Cardiac muscle cell (in vitro differentiated cells and primary cell): ENCODE data around the gene MZT2A. TPM values are rescaled to one million over a fixed set of nuclear protein-coding genes. Genes with fewer than 3 reads are reported as not detected.
"Not testable (repeated sequence)": the region's sequence is repeated elsewhere in the genome, so short reads cannot be mapped to it uniquely, and the experiment has no call there.

Experiments used
- DNase-seq, 2 donors: peaks; one replicate each; pipeline versions ENCODE4 v3.0.0 to v3.0.0-alpha.2; 2010 to 2017; ENCODE audit warnings: low read depth in 1 of 2, low spot score in 1 of 2
- H3K27ac ChIP-seq: fragments of 200-600 bp; sonication (generic); 2 replicates; pipeline ENCODE4 v1.5.1; 2016
- H3K27me3 ChIP-seq: fragments of 200-600 bp; sonication (generic); 2 replicates; pipeline ENCODE4 v1.6.0; 2016; ENCODE audit warnings: control low read depth
- H3K36me3 ChIP-seq: fragments of 200-600 bp; sonication (generic); 2 replicates; pipeline ENCODE4 v1.5.1; 2016; ENCODE audit warnings: control low read depth
- H3K4me1 ChIP-seq: fragments of 200-600 bp; sonication (generic); 2 replicates; pipeline ENCODE4 v1.8.1; 2017; ENCODE audit warnings: low read depth, mild to moderate bottlenecking, mixed run types
- H3K4me3 ChIP-seq: fragments of 200-600 bp; sonication (generic); 2 replicates; pipeline ENCODE4 v1.5.1; 2016; ENCODE audit warnings: mild to moderate bottlenecking
- H3K9me3 ChIP-seq: fragments of 200-600 bp; sonication (generic); 2 replicates; pipeline ENCODE4 v1.5.1; 2017; ENCODE audit warnings: low read depth, mild to moderate bottlenecking, control low read depth
- polyA plus RNA-seq: library from polyadenylated mRNA; unstranded; fragments of >200 nt; fragmentation: Nextera tagmentation; extraction: Ambion mirVana; gene quantifications from 2 replicates; pipeline ENCODE4 v1.2.1, GENCODE V29; 2016
- total RNA-seq: library from RNA; depleted of rRNA; stranded (reverse); fragments of >200 nt; gene quantifications from 2 replicates; pipeline ENCODE4 v1.2.3, GENCODE V29; 2016
- TF ChIP-seq, protein P1 (sequence below): IDR thresholded peaks from 2 replicates; pipeline ENCODE4 v1.5.1; 2012; ENCODE audit warnings: low read depth, mild to moderate bottlenecking, low read length

The MZT2A gene
- total and polyA plus RNA-seq, 2 experiments from 2014 or later: 146 to 233 TPM

- Histone ChIP-seq H3K27me3 (no peaks in the 10 kb centered on the region), H3K9me3 (no peaks in the 10 kb centered on the region), H3K4me3 (no peak overlapping the region), H3K27ac (no peak overlapping the region), H3K4me1 (no peaks in the 10 kb centered on the region), H3K36me3 (no peaks in the 10 kb centered on the region)
- TF ChIP-seq, protein P1, sequence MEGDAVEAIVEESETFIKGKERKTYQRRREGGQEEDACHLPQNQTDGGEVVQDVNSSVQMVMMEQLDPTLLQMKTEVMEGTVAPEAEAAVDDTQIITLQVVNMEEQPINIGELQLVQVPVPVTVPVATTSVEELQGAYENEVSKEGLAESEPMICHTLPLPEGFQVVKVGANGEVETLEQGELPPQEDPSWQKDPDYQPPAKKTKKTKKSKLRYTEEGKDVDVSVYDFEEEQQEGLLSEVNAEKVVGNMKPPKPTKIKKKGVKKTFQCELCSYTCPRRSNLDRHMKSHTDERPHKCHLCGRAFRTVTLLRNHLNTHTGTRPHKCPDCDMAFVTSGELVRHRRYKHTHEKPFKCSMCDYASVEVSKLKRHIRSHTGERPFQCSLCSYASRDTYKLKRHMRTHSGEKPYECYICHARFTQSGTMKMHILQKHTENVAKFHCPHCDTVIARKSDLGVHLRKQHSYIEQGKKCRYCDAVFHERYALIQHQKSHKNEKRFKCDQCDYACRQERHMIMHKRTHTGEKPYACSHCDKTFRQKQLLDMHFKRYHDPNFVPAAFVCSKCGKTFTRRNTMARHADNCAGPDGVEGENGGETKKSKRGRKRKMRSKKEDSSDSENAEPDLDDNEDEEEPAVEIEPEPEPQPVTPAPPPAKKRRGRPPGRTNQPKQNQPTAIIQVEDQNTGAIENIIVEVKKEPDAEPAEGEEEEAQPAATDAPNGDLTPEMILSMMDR: no peak
- no peak for DNase-seq
Measured at GRCh38 chr2:131445896-131446295, 46.3 kb downstream of the MZT2A start.

GRCh38 chr2:131445515-131445797, 46.7 kb downstream of the MZT2A start:
- H3K27me3 ChIP-seq, H3K4me3 ChIP-seq, H3K4me1 ChIP-seq, H3K9me3 ChIP-seq, H3K36me3 ChIP-seq, DNase-seq, H3K27ac ChIP-seq: not testable (repeated sequence)

GRCh38 chr2:131444736-131445514, 47.3 kb downstream of the MZT2A start:
- not testable (repeated sequence) for H3K36me3 ChIP-seq, DNase-seq, H3K9me3 ChIP-seq

GRCh38 chr2:131440742-131441468, 51.3 kb downstream of the MZT2A start:
- not testable (repeated sequence) for H3K27ac ChIP-seq, H3K27me3 ChIP-seq, H3K36me3 ChIP-seq, H3K4me3 ChIP-seq, H3K4me1 ChIP-seq, DNase-seq, H3K9me3 ChIP-seq

More at GRCh38 chr2:131444736-131445514, 47.3 kb downstream of the MZT2A start:
- not testable (repeated sequence) for H3K4me3 ChIP-seq, H3K4me1 ChIP-seq, H3K27me3 ChIP-seq, H3K27ac ChIP-seq

Other genes starting within 250 kb of the MZT2A start
- 0.28 TPM in 1 of 2 replicates, not detected in the other for gene RAB6D, start 128.2 kb downstream of the MZT2A start, total RNA-seq
- 0.12 and 0.48 TPM in 2 replicates for gene RAB6D, start 128.2 kb downstream of the MZT2A start, polyA plus RNA-seq
- gene TUBA3D, start 16.3 kb downstream of the MZT2A start, total RNA-seq: not detected in 2 replicates
- gene TUBA3D, start 16.3 kb downstream of the MZT2A start, polyA plus RNA-seq: 0.40 and 0.61 TPM in 2 replicates
- 6.3 and 20.6 TPM in 2 replicates for gene CCDC74A, start 35.5 kb upstream of the MZT2A start, total RNA-seq
- gene CCDC74A, start 35.5 kb upstream of the MZT2A start, polyA plus RNA-seq: 9.6 and 10.4 TPM in 2 replicates